Stimulated activated CD8-positive, alpha-beta memory T cell treated with anti-CD3 and anti-CD28 coated beads, Interleukin-4, amount 100 ng/mL, for 1 hour (primary cell): Measurements from ENCODE around the gene C1orf210.

Source experiments
- DNase-seq, 2 donors: peaks; one replicate each; pipeline ENCODE4 v3.0.0-alpha.2; 2020; ENCODE audit warnings: low read depth in 2 of 2, low spot score in 1 of 2

The C1orf210 gene

DNA sequence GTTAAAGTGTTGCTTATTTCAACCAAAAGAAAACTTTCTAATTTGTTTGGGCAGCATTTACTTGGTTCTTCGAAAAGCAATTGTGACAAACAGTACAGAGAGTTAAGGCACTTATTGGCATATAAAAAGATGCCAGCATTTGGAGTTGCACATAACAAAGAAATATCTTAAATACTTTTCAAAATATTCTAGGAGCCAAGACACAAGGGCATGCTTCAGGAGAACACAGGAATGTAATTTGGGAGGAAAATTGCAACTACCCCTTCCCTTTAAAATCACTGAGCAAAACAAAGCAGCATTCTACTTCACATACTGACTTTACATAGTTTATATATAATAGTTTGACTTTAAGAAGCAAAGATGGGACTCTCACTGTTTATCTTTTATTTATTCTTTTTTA lies 10.8 kb upstream of the C1orf210 start:
- DNase-seq, result no peak

DNA sequence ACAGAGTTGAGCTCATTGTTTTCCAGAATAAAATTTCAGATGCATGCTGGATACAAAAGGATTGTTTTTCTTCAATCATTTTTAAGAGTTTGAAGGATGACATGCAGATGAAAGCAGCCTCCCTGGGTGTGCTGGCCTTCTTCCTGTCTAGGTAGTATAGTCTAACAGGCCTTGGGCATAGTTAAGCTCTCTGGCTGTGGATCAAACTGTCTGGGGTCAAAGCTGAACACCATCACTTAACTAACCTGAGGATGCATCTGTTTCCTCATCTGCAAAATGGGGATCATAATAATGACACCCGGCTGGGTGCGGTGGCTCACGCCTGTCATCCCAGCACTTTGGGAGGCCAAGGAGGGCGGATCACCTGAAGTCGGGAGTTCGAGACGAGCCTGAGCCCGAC lies 9.4 kb upstream of the C1orf210 start:
- DNase-seq, result no peak

DNA sequence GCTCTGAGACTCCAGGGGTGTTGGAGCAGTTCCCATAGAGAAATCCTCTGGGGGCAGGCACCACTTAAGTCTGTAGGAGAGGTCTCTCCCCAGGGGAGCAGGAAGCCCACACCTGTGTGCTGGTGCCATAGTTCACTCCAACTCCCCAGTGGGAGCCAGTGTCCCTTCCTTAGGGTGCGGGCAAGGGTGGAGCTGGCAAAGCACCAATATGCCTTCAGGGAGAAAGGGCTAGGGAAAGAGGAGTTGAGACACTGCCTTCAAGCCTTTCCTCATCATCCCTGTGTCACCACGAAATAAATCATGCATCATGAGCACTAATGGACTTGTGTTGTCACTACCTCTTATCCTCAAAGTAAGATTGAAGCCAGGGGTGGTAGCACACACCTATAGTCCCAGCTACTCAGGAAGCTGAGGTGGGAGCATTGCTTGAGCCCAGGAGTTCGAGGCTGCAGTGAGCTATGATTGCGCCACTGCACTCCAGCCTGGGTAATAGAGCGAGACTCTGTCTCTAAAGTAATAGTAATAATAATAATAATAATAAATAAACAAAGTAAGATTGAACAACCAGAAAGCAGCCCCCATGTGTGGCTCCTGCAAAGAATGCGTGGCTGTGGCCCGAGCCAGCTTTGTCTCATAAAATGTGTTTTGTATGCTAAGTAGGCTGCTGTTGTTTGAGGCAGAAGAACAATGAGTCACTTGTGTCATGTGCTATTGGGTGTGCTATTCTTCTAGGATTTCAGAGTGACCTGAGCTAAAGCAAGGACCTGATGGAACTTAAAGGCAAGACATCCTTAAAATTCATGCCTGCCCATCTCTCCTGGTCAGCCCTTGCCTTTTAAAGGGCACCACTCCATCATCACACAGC lies 8.7 kb upstream of the C1orf210 start:
- DNase-seq, result no peak

DNA sequence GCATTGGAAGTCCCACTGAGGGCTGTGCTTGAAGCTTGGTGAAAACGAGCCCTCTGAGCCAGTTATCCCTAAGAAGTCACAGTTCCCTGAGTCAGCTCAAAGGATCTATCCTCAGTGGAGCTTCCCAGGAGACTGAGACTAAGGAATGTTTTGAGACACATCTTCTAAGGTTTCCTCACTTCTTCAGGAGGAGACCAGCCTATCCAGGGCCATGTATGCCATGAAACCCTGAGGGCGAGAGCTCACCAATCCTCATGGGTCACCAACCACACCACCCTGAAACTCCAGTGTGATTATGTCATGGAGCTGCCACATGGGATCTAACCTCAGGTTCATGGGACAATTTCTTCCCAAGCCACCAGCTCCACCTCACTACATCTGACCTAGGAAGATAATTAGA lies 7.8 kb upstream of the C1orf210 start:
- no peak for DNase-seq

DNA sequence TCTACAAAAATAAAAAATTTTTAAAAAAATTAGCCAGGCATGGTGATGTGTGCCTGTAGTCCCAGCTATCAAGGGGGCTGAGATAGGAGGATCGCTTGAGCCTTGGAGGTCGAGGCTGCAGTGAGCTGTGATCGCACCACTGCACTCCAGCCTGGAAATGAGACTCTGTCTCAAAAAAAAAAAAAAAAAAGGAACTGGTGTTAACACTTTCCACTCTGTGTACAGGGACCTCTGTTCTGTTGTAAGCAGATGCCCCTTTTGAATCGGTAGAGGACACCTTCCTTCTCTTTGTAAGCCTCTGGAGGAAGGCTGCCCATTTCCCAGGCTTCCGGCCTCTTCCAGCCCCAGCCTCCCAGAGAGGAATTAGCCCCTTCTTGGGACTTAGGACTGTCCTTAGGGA lies 7.3 kb upstream of the C1orf210 start:
- no peak for DNase-seq

DNA sequence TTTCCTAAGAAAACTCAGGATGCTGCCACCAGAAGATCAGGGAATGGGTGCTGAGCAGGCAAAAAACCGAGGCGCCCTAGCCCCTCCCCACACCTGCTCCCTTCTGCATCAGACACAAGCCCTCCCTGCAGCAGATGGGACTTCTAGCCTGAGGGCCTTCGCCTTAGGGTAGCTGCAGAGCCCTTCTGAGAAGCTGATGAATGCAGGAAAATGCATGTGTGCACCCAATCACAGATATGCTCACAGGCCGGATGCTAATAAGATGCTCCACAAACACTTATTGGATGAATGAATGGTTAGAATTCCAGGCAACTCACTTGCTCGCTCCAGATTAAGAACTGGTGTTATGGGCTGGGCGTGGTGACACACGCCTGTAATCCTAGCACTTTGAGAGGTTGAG lies 6.8 kb upstream of the C1orf210 start:
- no peak for DNase-seq

DNA sequence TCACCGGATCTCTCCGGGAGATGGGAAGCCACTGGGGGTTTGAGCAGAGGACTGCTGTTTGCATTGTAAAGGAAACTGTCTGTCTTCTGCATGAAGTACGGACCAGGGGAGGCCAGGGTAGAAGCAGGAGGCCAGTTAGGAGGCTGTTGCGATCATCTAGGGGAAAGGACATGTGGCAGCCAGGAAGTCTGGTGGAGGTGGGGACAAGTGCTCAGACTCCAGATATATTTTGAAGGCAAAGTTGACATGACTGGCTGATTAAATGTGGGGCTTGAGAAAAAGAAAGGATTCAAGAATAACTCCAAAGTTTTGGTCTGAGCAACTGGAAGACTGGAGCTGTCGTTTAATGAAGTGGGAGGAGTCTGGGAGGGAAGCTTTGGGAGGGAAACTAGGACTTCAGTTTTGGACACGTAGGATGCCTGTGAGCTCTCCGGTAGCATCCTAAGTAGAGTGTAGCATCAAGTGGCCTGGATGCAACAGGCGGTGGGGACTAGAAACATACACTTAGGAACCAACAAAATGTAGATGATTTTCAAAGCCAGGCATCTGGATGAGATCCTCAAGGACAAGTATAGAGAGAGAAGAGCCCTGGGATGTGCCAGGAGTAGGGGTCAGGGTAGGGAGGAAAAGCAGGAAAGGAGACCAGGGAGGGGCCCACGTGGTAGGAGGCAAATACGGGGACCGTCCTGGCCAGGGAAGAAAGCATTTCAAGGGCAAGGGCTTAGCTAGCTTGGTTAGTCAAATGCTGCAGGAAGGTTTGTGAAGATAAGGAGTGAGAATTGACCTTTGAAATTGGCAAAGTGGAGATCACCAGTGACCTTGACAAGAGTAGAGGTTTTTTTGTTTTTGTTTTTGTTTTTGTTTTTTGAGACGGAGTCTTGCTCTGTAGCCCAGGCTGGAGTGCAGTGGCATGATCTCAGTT lies 3.7 kb upstream of the C1orf210 start:
- DNase-seq, result no peak

DNA sequence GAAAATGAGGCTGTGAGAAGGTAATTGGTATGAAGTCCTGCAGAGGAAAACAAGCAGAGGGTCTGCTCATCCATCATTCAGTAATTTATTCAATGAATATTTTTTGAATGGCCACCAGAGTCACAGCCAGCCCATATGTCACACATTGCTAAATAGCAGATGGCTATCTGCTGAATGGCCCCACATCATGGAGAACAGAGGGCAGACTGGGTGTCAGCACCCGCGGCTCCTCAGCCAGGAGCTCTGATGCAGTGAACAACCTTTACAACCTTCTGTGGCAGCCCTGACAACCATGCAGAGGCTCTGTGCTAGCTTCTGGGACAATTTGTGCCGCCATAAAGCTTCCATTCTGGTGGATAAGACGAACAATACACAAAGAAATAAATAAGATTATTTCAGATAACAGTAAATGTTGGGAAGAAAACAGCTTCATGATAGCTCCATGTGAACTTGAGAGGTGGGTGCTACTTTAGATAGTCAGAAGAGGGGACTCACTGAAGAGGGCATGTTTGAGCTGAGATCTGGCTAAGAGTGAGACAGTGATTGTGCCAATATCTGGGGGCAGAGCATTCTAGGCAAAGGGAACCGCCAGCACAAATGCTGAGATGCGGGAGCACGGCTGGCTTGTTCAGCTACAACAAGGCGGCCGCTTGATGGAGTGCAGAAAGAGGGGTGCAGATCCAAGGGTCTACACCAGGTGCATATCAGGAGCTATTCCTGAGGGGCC lies 2.8 kb upstream of the C1orf210 start:
- no peak for DNase-seq

DNA sequence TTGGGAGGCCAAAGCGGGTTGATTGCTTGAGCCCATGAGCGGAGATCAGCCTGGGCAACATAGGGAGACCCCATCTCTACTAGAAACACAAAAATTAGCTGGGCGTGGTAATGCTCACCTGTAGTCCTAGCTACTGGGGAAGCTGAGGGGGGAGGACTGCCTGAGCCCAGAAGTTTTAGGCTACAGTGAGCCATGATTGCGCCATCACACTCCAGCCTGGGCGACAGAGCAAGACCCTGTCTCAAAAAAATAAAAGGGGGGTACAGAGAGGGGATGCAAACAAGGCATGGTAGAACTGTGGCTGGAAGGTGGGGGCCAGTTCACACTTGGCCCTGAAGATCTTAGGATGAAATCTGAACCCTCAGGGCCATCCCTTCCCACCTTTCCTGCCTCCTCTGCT lies 1.2 kb upstream of the C1orf210 start:
- no peak for DNase-seq

DNA sequence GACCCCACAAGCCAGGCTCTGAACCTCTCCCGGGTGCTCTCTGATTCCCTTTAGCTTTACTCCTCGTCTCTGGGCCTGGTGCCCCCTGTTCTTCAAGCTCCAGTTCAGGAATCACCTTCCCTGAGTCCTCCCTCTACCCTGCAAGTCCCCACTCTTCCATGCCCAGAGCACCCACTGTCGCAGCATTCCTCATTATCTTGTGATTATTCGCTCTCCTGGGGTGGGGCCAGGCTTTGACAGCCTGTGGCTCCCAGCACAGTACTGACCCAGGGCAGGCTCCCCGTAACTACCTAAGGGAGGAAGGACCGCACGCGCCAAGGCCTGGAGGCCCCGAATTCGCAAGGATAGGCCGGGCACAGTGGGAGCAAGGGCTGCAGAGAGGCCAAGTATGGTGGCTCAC lies 734 bp upstream of the C1orf210 start:
- no peak for DNase-seq

DNA sequence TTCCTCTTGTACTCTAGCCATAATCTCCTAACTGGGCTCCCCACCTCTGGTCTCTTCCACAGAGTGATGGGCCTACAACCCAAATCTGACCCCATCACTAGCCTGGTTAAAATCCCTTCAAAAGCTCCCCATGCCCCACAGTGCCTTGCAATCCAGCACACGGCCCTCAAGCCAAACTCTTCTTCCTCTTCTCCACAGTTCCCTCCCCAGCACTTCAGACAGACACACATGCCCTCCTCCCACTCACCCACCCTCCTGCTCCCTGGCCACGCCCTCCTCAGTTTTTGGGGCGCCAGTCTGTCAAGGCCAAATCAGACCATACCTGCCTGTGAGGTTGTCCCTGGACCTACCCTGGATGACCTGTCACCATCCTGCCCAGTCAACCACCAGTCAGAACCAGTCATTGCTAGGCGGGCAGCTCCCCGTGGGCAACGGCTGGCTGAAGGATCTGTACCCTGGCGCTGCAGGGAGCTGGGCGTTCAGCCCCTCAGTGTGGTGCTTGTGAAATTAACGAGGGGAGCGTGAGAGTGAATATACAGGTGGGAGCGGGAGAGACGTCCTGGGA lies 753 bp downstream of the C1orf210 start:
- DNase-seq, result no peak

DNA sequence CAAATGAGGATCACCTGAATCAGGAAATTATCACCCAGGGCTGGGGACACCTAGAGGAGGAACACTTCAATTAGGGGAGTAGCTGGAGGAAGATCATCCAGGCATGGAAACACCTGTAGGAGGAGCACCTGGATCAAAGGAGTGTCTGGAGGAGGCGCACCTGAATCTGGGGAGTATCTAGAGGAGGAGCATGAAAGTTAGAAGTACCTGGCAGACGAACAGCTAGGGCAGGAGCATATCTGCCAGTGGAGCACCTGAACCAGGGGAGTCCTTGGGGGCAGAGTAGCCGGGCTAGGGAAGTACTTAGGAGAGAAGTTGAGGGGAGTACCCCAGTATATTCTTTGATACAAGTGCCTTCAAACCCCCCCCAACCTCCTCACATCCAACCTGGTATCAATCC lies 1.3 kb downstream of the C1orf210 start:
- no peak for DNase-seq

DNA sequence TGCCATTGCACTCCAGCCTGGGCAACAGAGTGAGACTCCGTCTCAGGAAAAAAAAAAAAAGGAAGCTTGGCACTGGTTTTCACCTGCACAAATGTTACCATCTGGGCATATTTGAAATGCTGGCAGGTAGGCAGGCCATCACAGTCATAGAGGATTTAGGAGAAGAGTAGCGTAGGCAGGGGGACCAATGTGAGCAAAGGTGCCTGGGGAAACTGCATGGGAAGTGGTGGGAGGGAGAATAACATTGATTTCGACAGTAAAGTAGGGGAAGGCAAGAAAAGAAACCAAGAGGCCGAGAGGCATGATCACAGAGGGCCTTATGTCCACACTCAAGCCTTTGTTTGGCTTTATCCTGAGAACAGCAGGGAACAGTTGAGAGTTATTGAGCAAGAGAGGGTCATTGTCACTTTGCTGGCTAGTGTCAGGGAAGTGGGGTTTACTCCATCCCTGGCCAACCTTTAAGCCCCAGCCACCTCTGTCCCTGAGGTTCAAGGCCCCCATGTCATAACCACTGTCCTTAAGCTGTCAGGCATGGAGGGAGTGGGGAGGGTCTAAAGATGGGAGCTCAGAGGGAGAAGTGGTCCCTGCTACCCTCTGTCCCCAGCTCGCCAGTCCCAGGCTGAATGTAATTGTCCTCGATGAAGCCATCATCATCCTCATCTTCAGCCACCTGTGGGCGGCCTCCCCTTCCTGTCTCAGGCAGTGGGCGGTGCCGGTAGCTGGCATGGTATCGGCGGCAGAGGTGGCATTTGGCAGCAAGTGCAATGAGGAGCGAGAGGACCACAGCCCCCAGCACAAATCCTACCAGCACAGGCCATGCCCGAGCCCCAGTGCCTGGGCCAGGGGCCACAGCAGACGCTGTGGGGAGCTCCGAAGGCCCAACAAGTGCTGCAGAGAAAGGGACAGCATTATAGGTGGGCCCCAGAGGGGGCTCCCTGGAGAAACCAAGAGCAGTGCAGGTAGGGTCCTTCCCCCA lies 2.9 kb downstream of the C1orf210 start:
- DNase-seq, result no peak

DNA sequence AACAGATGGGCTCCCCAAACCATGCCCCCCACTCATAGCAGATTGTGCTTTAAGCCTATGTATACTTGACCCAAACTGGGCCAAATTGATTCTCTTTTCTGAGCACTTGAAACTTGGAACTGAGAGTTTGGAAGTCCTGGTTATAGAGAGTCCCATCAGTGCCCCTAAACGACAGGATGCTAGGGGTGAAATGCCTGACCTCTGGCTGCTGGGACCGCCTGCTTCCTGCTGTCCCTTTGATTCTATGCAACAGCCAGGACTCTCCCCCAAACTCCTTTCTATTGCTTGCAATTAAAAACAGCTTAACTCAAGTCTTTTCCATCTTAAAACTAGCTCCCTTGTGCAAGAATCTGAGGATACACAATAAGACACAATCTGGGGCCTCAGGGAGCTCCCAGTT lies 4.7 kb downstream of the C1orf210 start:
- no peak for DNase-seq

DNA sequence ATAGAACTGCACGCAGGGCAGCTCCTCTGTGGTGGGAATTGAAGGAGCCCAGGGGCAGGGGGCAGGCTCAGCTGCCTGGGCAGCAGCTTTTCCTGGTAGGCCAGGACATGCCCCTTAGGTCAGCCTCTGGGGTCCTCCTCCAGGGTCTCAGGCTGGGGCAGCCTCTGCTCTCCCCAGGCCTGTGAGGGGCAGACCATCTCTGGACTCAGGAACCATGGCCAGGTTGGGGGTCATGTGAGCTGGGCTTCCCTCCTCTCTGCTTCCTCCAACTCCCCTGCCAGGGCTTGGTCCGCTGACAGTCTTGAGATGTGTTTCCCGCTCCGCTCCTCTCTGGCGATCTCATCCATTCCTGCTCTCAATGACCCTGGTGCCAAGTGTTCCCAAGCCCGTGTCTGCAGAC lies 5.7 kb downstream of the C1orf210 start:
- no peak for DNase-seq

DNA sequence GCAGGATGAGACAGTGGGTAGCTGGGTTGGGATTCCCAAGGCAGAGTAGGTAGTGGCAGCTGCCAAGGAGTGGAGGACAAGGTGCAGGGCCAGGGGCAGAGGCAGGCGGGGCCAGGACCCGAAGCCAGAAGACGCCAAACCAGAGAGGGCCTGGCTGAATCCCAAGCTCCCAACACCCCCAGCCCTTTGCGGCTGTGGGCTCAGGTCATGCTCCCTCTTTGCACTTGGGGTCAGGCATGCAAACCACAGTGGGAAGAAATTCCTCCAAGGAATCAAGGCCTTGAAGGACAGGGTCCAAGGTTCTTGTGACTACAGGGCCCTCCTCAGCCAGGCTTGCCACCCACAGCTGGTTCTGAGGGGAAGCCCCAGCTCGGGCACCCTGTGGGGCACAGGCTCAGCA lies 6.2 kb downstream of the C1orf210 start:
- DNase-seq, result no peak

DNA sequence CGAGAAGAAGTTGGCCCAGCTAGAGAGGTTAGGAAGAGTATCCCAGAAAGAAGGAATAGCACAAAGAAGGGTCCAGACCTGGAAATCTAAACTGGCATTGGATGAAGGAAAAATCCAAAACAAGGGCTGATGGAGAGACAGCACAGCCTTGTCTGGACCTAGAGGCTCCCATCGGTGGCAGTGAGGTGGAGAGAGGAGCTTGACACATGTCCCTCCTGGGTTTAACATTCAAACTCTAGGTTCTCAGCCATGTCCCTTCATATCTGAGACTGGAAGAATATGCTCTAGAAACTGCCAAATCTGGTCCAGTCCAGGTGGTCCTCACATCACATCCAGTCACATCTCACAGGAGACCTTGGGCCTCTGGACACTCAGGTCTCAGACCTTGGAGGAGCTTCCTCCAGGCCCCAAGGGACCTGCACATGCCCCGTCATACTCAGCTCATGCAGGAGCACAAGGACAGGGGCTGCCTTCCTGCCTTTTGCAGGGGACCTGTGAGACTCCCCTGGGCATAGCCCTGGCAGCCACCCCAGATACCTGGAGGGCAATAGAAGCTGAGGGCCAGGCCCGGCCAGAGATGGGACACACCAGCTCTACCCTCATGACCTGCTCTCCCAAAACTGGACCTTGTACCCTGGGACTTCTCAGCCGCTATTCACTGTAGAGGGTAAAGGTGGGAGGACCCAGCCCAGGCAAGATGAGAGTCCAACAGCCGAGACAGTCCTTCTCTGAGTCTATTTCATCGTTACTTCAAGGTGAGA lies 8.1 kb downstream of the C1orf210 start:
- no peak for DNase-seq

DNA sequence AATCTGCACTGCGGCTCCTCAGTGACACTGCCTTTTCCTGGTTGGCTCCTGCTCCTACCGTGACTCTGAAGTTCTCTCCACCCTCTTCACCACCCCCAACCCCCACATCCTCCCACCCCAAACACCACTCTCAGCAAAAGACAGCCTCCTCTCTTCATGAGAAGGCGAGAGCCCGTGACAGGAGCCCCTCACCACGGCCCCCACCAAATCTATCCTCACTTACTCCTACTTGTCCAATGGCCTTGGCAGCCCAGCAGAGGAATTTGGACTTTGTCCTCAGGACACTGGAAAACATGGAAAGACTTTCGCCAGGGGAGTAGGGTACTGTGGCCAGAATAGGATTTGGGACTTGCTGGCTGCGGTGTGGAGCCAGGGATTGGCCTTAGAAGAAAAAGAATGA lies 8.7 kb downstream of the C1orf210 start:
- DNase-seq, result no peak

DNA sequence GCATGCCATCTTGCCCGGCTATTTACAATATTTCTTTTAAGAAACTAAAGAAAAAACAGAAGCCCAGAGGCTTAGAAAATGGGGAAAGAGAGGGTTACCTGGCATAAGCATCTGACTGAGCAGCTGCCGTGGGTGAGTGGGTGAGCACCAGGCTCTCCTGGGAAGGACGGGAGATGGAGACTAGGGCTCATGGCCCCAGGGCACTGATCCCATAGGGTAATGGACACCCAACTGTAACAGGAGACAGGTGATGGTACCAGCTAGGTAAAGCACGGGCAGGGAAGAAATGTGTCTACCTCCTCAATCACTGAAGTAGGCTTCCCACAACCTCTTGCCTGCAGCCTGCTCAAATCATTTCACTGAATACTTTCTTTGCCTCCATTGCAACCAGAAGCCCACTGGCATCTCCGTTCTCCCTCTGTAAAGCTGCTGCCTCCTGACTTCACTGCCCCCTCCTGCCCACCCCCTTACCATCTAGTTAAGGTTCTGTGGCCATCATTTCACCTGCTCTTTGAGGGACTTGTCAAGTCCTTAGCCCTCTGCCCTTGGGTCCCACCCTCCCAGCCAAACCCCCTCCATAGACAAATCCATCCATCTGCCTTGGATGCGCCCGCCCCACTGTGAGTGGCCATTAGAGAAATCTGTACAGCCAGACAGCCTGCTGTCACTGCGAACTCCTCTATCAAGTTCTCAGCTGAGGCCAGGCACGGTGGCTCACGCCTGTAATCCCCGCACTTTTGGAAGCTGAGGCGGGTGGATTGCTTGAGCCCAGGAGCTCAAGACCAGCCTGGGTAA lies 9.4 kb downstream of the C1orf210 start:
- no peak for DNase-seq
